ENCODE results near the gene RABGAP1L. TPM values are rescaled to one million over a fixed set of nuclear protein-coding genes. Genes with fewer than 3 reads are reported as not detected.
"Not testable (repeated sequence)": the region's sequence is repeated elsewhere in the genome, so short reads cannot be mapped to it uniquely, and the experiment has no call there.

Gene RABGAP1L
- total RNA-seq, 1 donor from 2014 or later: 79.2 TPM

GRCh38 chr1:174577681-174578080 lies 418.4 kb downstream of the RABGAP1L start:
- DNase-seq (ENCODE audit: low read depth): no peak

- no peak for DNase-seq (ENCODE audit: low read depth)
These were observed 421.5 kb downstream of the RABGAP1L start for GRCh38 chr1:174580801-174581200.

DNA sequence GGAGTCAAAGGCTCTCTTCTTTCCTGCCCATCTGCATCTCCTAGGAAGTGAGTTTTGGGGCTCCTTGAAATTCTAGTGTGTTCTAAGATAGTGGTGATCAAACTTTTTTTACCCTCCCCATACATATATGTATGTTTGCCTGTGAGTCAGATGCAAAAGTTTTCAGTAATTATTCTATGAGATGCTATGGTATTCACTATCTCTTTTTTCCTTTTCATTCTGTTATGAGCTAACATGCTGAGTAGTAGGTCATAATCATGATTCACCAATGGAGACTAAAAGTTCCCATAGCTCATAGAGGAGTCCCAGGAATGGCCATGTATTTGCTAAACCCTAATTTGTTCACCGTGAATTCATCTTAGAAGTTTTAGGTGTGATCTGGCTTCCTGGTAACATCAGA lies 424.0 kb downstream of the RABGAP1L start:
- DNase-seq (ENCODE audit: low read depth): no peak

- no peak for DNase-seq (ENCODE audit: low read depth)
These were observed 424.8 kb downstream of the RABGAP1L start for GRCh38 chr1:174584071-174584470.

DNA sequence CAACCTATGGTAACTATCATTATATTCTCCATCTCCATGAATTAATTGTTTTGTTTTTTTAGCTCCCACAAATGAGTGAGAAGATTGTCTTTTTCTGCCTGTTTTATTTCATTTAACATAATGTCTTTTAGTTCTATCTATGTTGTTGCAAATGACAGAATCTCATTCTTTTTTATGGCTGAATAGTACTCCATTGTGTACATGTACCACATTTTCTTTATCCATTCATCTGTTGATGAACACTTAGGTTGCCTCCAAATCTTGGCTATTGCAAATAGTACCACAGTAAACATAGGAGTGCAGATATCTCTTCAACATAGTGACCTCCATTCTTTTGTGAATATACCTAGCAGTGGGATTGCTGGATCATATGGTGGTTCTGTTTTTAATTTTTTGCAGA lies 429.3 kb downstream of the RABGAP1L start:
- not testable (repeated sequence) for DNase-seq (ENCODE audit: low read depth)

DNA sequence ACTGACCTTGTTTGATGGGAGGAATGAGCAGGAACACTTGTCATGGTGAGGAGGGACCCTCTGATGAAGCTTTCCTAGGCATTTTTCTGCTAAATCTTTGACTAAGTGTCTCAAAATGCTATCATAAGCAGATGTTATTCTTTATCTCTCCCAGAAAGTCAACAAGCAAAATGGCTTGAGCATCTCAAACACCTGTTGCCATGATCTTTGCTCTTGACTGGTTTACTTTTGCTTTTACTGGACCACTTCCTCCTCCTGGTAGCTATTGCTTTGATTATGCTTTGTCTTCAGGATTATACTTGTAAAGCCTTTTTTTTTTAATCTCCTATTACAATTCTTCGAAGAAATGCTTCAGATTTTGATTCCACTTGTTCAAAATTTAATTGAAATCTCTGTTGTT lies 445.9 kb downstream of the RABGAP1L start:
- no peak for DNase-seq (ENCODE audit: low read depth)

DNA sequence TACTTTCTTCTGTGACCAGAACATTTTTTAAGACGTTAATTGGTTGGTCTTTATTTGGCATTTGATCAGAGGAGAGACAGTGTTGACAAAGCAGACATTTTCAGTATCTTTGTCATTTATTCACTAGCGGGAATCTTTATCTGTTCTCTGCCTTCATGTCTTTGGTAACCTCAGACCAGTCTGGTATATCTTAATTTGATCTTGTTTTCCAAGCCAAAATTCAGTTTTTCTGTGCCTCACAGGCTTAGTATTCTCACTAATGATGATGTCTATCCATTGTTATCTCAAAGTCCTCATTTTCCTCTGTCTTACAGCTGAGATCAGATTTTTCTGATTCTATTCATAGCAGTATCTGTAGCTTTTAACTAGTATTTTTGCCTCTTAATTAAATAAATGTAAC lies 447.2 kb downstream of the RABGAP1L start:
- no peak for DNase-seq (ENCODE audit: low read depth)

- DNase-seq (ENCODE audit: low read depth): not testable (repeated sequence)
These were observed 458.6 kb downstream of the RABGAP1L start for GRCh38 chr1:174617905-174618304.

DNA sequence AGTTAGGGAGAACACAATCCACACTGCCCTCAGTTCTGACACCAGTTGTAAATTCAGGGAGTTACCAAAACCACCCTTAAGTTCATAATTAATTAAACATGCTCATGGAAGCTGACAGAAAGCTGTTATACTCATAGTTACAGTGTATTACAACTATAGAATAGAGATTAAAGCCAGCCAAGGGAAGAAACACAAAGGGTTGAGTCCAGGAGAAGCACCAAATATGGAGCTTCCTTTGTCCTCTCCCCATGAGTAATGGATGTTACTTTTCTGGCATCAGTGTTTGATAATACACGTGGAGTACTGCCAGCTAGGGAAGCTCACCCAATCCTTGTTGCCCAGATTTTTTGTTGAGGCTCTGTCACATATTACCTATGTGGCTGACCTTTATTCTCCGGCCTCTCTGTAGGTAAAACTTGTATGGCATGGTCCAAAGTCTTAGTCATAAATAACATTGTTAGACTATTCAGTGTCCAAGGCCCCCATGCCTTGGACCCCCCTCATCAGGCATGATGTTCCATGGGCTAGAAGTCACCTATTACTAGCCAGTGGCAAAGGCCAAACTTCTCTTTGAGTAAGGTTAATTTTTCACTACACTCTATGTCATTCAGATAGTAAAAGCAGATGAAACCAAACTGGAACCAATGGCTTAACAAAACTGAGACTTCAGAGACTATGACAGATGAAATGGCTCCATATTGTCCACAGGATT lies 464.2 kb downstream of the RABGAP1L start:
- DNase-seq (ENCODE audit: low read depth): peak; percentile 18

DNA sequence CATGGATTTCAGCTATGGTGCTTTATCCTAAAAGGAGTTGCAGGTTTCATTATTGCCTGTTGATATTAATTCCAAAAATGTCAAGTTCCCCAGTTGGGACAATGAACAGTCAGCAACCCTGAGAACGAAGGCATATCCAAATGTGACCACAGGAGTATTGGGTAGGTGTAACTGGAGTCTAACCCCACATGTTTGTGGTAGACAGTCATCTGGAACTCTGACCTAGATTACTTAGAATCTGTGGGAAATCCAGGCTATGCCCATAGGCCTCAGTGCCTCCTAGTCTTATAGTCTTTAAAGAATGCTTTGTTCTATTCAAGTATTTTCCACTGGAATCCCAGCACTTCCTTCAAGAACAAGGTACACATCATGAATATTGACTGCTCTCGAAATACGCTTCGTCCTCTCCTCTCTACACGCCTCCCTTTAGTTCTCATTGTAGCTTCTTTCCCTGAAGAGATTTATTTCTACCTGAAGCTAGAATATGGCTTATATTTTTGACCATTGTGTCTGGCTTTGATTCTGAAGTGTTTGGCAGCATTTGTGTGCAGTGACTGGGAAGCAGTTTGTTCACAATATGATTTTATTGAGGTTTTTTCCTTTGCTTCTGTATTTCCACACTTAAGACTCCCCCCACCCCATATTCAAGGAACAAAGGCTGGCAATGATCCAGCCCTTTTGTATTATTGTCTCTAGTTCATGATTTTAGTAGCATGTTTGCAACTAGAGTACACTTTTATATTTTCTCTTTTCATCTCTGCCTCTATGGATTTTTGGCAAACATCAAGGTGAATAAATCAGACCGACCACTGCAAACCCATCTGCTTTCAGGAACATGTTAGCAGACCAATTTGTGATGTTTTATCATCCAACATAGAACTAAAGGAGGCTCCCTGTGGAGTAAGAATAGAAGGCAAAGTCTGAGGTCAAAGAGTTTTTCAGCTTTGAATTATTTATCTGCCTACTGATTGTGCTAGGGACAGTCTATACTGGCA lies 467.0 kb downstream of the RABGAP1L start:
- peak; percentile 84 for DNase-seq (ENCODE audit: low read depth)

DNA sequence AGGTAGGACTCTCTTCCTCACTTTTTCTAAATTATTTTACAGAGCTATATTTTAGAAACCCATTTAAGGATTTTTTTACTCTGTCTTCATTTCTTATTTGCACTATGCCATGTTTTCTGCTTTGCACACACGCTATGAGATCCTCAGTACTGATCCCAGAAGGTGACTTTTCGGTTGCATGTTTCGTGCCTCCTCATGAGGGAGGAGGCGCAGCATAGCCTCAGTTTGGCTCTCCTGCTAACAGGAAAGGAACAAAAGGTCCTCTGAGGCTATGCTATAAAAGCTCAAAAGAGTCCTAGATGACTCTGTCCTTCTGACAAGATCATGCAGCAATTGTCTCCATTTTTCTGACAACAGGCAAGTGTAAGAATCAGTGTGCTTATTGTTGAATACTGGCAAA lies 478.2 kb downstream of the RABGAP1L start:
- DNase-seq (ENCODE audit: low read depth): no peak

DNA sequence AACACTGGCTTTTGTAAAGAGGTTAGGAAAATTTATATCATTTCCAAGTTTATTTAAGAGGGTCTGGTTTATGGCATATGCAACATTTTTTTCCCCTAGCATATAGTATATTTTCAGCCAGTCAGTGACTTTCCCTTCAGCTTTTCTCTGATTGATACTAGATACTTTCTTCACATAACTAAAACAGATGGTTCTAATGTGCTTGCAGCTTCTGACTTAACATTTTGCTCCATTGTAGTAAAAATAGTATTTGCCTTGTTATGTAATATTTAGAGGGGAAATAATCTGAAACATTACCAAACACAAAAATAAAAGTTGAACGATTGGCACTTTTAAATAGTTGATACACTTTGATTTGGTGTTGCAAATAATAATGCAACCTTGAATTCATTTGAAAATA lies 480.1 kb downstream of the RABGAP1L start:
- DNase-seq (ENCODE audit: low read depth): no peak

DNA sequence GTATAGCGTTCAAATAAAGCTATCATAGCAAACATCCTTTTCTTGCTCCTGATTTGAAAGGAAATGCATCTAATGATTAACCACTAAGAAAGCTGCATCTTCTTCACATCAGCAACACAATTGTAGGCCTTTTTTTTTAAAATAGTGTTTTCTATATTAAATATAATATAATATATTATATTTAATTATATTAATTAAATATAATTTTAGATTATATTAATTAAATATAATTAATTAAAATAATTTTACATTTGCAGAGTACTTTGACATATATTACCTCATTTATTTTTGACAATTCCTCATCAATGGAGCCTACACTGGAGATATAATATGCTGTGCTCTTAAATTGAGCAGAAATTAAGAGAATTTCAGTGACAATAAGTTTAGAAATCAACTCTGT lies 481.5 kb downstream of the RABGAP1L start:
- no peak for DNase-seq (ENCODE audit: low read depth)

DNA sequence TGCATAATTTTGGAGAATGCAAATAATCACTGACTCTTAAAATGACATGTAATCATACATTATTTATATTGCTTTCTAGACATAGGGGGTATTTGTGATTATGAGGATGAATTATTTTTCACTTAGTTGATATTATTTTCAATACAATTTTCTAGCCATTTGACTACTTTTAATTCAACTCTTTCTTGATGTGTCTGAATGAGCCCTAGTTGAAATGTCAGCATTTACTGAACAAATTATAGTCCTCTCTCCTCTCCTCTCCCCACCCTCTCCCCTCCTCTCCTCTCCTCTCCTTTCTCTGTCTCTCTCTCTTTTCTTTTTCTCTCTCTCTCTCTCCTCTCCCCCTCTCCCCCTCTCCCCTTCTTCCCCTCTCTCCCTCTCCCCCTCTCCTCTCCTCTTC lies 483.1 kb downstream of the RABGAP1L start:
- no peak for DNase-seq (ENCODE audit: low read depth)

- no peak for DNase-seq (ENCODE audit: low read depth)
These were observed 483.9 kb downstream of the RABGAP1L start for GRCh38 chr1:174643206-174643605.

DNA sequence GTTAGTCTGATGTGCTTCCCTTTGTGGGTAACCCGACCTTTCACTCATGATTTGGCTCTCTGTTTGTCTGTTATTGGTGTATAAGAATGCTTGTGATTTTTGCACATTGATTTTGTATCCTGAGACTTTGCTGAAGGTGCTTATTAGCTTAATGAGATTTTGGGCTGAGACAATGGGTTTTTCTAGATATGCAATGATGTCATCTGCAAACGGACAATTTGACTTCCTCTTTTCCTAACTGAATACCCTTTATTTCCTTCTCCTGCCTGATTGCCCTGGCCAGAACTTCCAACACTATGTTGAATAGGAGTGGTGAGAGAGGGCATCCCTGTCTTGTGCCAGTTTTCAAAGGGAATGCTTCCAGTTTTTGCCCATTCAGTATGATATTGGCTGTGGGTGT lies 490.3 kb downstream of the RABGAP1L start:
- DNase-seq (ENCODE audit: low read depth): not testable (repeated sequence)

- DNase-seq (ENCODE audit: low read depth): no peak
These were observed 493.4 kb downstream of the RABGAP1L start for GRCh38 chr1:174652569-174653280.

- no peak for DNase-seq (ENCODE audit: low read depth)
These were observed 495.2 kb downstream of the RABGAP1L start for GRCh38 chr1:174654560-174654959.

GRCh38 chr1:174656409-174657059 lies 497.2 kb downstream of the RABGAP1L start:
- DNase-seq (ENCODE audit: low read depth): peak; percentile 69

- DNase-seq (ENCODE audit: low read depth): no peak
These were observed 498.1 kb downstream of the RABGAP1L start for GRCh38 chr1:174657411-174657810.

- no peak for DNase-seq (ENCODE audit: low read depth)
These were observed 498.6 kb downstream of the RABGAP1L start for GRCh38 chr1:174657893-174658292.

GRCh38 chr1:174659823-174660222 lies 500.5 kb downstream of the RABGAP1L start:
- DNase-seq (ENCODE audit: low read depth): peak; percentile 94

Data from renal cortical epithelial cell (primary cell).